CD4-positive, alpha-beta T cell (primary cell): Measurements from ENCODE around the gene NKX2-2. TPM values are rescaled to one million over a fixed set of nuclear protein-coding genes. Genes with fewer than 3 reads are reported as not detected.

Experiments
- ATAC-seq: fragments of 200-7000 bp; cut with Tn5 transposase; one replicate; pipeline ENCODE4 v1.10.0; 2022; ENCODE audit warnings: mild to moderate bottlenecking; ENCODE audit not compliant: poor library complexity
- CTCF ChIA-PET: fragments of 350-600 bp; sonication (Branson Sonifier 250); formaldehyde crosslinking; loops from one replicate; lab custom pipeline; 2021; ENCODE audit warnings: antibody characterized with exemption, inconsistent platforms; lab: Charles Lee
- POLR2A ChIA-PET: fragments of 350-600 bp; sonication (Branson Sonifier 250); formaldehyde crosslinking; loops from one replicate; lab custom pipeline; 2021; ENCODE audit warnings: antibody characterized with exemption, inconsistent platforms; lab: Charles Lee
- DNase-seq, 14 experiments: peaks; one replicate each; pipeline ENCODE4 v3.0.0-alpha.2; 2013 to 2020; ENCODE audit warnings: mixed read lengths in 2 of 14
- H3K27ac ChIP-seq, 2 donors: one replicate each; pipeline versions ENCODE4 v1.5.1 to v1.7.0; 2013; ENCODE audit warnings: low read length in 2 of 2, low read depth in 1 of 2, mild to moderate bottlenecking in 1 of 2
- H3K27me3 ChIP-seq, 2 experiments: 1 replicate in 1 of 2; 2 replicates in 1 of 2; pipeline versions ENCODE4 v1.6.1 to v1.7.0; 2013; ENCODE audit warnings: low read length in 2 of 2, control low read depth in 1 of 2, mild to moderate bottlenecking in 1 of 2, moderate library complexity in 1 of 2; ENCODE audit not compliant: insufficient read depth in 2 of 2, control insufficient read depth in 1 of 2
- H3K36me3 ChIP-seq: one replicate; pipeline ENCODE4 v1.6.1; 2013; ENCODE audit warnings: low read length, control low read depth; ENCODE audit not compliant: insufficient read depth
- H3K4me1 ChIP-seq: one replicate; pipeline ENCODE4 v1.6.1; 2013; ENCODE audit warnings: low read length, control low read depth; ENCODE audit not compliant: insufficient read depth
- H3K4me3 ChIP-seq: one replicate; pipeline ENCODE4 v1.5.1; 2013; ENCODE audit warnings: mild to moderate bottlenecking, low read length, moderate library complexity
- H3K9me3 ChIP-seq, 2 experiments: 1 replicate in 1 of 2; 2 replicates in 1 of 2; pipeline versions ENCODE4 v1.6.1 to v1.7.0; 2013; ENCODE audit warnings: low read length in 2 of 2, mild to moderate bottlenecking in 2 of 2, control low read depth in 1 of 2, moderate library complexity in 1 of 2; ENCODE audit not compliant: control insufficient read depth in 1 of 2, insufficient read depth in 1 of 2
- H3K27ac Mint-ChIP-seq: one replicate; pipeline ENCODE4 v1.8.0; 2020; ENCODE audit warnings: mixed read lengths
- H3K27me3 Mint-ChIP-seq: one replicate; pipeline ENCODE4 v1.8.0; 2021; ENCODE audit warnings: mixed read lengths
- H3K36me3 Mint-ChIP-seq: one replicate; pipeline ENCODE4 v1.8.0; 2021; ENCODE audit warnings: low read depth, mixed read lengths
- H3K4me1 Mint-ChIP-seq: one replicate; pipeline ENCODE4 v1.8.0; 2021; ENCODE audit warnings: low read depth, mixed read lengths
- H3K4me3 Mint-ChIP-seq: one replicate; pipeline ENCODE4 v1.8.0; 2020; ENCODE audit warnings: mild to moderate bottlenecking, mixed read lengths
- H3K9me3 Mint-ChIP-seq: one replicate; pipeline ENCODE4 v1.8.0; 2020; ENCODE audit warnings: mixed read lengths
- CTCF ChIP-seq: fragments of 200-600 bp; IDR thresholded peaks from one replicate; pipeline ENCODE4 v1.8.0; 2022; ENCODE audit warnings: antibody characterized with exemption, mild to moderate bottlenecking
- intact Hi-C, 2 experiments: fragments of 100-400 bp; cut with DNase I in 1 of 2; cut with micrococcal nuclease in 1 of 2; formaldehyde crosslinking; loops; one replicate each; pipeline versions ENCODE4 v1.15.1 to v1.9.0; 2023 to 2025; cut with DNase I, micrococcal nuclease
- total RNA-seq, 174 experiments: library from RNA in 2 of 174; stranded (reverse) in 2 of 174; gene quantifications; one replicate each; pipeline ENCODE4 v1.2.3 and lab custom pipeline; 2021 to 2026

The NKX2-2 gene
- total RNA-seq, 2 experiments from 2014 or later, result not detected

DNA sequence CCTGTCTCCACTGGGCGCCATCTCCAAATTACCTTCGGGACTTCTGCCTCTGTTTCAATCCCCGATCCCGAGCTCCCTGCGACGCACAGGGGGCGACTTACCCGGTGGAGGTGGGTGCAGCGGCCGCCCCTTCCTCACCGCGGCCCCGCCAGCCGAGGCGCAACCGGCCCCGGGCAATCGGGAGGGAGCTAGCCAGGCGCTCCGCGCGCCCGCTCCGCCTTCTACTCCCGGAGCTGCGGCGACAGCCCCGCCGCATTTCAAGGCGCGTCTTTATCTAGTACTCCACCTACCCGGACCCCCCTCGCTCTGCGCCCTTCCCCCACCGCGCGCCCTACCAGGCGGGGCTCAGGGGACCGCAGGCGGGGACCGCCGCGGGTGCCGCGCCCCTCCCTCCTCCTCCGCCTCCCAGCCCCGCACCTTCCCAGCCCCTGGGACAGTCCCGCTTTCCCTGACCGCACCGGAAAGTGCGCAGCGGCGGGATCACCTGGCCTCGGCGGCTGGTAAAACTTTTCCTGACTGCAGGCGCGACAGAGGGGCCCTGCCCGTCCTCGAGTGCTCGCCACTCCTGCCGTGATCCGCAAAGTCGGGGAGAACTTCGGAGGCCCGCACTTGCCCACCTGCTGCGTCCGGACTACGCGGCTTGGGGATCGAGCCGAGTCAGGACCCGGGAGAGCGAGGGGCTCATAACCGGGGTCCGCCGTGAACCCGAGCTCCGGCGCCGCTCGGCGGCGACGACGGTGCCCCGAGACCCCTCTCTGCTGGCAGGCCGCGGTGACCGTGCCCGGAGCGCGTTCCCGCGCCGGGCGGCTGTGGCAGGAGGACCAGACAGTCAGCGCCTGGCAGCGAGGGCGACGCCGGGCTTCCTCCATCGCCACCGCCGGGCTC, 8.0 kb upstream of the NKX2-2 start:
- peaks cover 35% of the 10 kb centered on the region for H3K4me1 Mint-ChIP-seq
- no peaks in the 10 kb centered on the region for H3K36me3 ChIP-seq
- intact Hi-C loops, result no loop called here
- peaks cover 79 to 92% of the 10 kb centered on the region in 2 experiments for H3K27me3 ChIP-seq
- H3K4me3 Mint-ChIP-seq, result no peak overlapping the region
- H3K27me3 Mint-ChIP-seq, result peaks cover 90% of the 10 kb centered on the region
- no peak overlapping the region for H3K4me3 ChIP-seq
- H3K27ac Mint-ChIP-seq, result no peak overlapping the region
- no peaks in the 10 kb centered on the region for H3K36me3 Mint-ChIP-seq
- no peak for TF ChIP-seq CTCF
- no peaks in the 10 kb centered on the region for H3K9me3 Mint-ChIP-seq
- ATAC-seq (no peak), DNase-seq (no peak)
- H3K9me3 ChIP-seq, result peaks cover 0 to 24% of the 10 kb centered on the region in 2 experiments
- peaks cover 41% of the 10 kb centered on the region for H3K4me1 ChIP-seq
- H3K27ac ChIP-seq, result no peak overlapping the region
- CTCF ChIA-PET, result no interaction called here
- POLR2A ChIA-PET, result no interaction called here

- H3K4me3 Mint-ChIP-seq, result peak overlapping the region; percentile 44
- H3K9me3 ChIP-seq, result peaks cover 0 to 32% of the 10 kb centered on the region in 2 experiments
- peaks cover 90% of the 10 kb centered on the region for H3K27me3 Mint-ChIP-seq
- no peak overlapping the region for H3K27ac ChIP-seq
- no peak for TF ChIP-seq CTCF
- peaks cover 44% of the 10 kb centered on the region for H3K4me1 Mint-ChIP-seq
- no peaks in the 10 kb centered on the region for H3K36me3 ChIP-seq
- CTCF ChIA-PET, result interaction anchor here (0.8 to 0.9 kb wide), 2 partner anchors 11 to 51 kb away, joined by 3 read pairs; no protein-coding TSS in a partner anchor
- H3K4me1 ChIP-seq, result peaks cover 48% of the 10 kb centered on the region
- POLR2A ChIA-PET, result no interaction called here
- H3K27me3 ChIP-seq, result peaks cover 88 to 98% of the 10 kb centered on the region in 2 experiments
- intact Hi-C loops, result no loop called here
- DNase-seq (no peak), ATAC-seq (no peak)
- H3K36me3 Mint-ChIP-seq, result no peaks in the 10 kb centered on the region
- H3K4me3 ChIP-seq, result no peak overlapping the region
- H3K27ac Mint-ChIP-seq, result no peak overlapping the region
- no peaks in the 10 kb centered on the region for H3K9me3 Mint-ChIP-seq
Measured at GRCh38 chr20:21520702-21521595, 7.1 kb upstream of the NKX2-2 start.

- H3K36me3 Mint-ChIP-seq, result no peaks in the 10 kb centered on the region
- peaks cover 88% of the 10 kb centered on the region for H3K27me3 Mint-ChIP-seq
- H3K9me3 Mint-ChIP-seq, result no peaks in the 10 kb centered on the region
- Histone ChIP-seq H3K27me3 (peaks cover 85 to 94% of the 10 kb centered on the region in 2 experiments), H3K4me3 (no peak overlapping the region), H3K27ac (no peak overlapping the region), H3K36me3 (no peaks in the 10 kb centered on the region), H3K9me3 (peaks cover 0 to 36% of the 10 kb centered on the region in 2 experiments), H3K4me1 (peaks cover 62% of the 10 kb centered on the region)
- no peak overlapping the region for H3K4me3 Mint-ChIP-seq
- CTCF ChIA-PET, result interaction anchor here (0.7 to 2.2 kb wide), 3 partner anchors 10 to 14 kb away, joined by 3 to 6 read pairs (median 5); no protein-coding TSS in a partner anchor
- intact Hi-C loops, result loop anchor here in 1 of 2 experiments (5.0 to 10.0 kb wide), 2 partner anchors 122 to 804 kb away; partner anchors contain the start of genes NKX2-4 and RALGAPA2
- ATAC-seq, result no peak
- H3K4me1 Mint-ChIP-seq, result peaks cover 54% of the 10 kb centered on the region
- POLR2A ChIA-PET, result no interaction called here
- no peak overlapping the region for H3K27ac Mint-ChIP-seq
- no peak for DNase-seq
- no peak for TF ChIP-seq CTCF
Measured at GRCh38 chr20:21519136-21519584, 5.3 kb upstream of the NKX2-2 start.
